Spleen (tissue), 7 donors: ENCODE results near the gene RBM23.

Source experiments
- POLR2A ChIP-seq, 3 donors: fragments of 450-650 bp; IDR thresholded peaks; one replicate each; pipeline ENCODE4 v1.5.1; 2017; ENCODE audit warnings: antibody characterized with exemption in 3 of 3, mild to moderate bottlenecking in 1 of 3
- POLR2AphosphoS5 ChIP-seq, 3 donors: sonication (generic); formaldehyde crosslinking; IDR thresholded peaks; one replicate each; pipeline ENCODE4 v1.5.1; 2017; ENCODE audit warnings: antibody characterized with exemption in 3 of 3
- TF ChIP-seq, protein P1 (sequence below), 11 experiments: fragments of 200-600 bp in 7 of 11; fragments of 450-650 bp in 4 of 11; sonication (generic) in 4 of 11; IDR thresholded peaks in 8 of 11; conservative IDR thresholded peaks in 3 of 11; 1 replicate in 7 of 11; 2 replicates in 4 of 11; pipeline versions ENCODE4 v1.4.0 to v1.8.0; 2016 to 2021; ENCODE audit warnings: antibody characterized with exemption in 11 of 11, inconsistent platforms in 4 of 11, mild to moderate bottlenecking in 1 of 11
- donor health status: DM: no; HTN: no; CAD: no; lungs with moderate emphysema.
- donor health status: DM: no; HTN: no; CAD: no.
- donor health status: DM: no; HTN: no; CAD: no.

DNA sequence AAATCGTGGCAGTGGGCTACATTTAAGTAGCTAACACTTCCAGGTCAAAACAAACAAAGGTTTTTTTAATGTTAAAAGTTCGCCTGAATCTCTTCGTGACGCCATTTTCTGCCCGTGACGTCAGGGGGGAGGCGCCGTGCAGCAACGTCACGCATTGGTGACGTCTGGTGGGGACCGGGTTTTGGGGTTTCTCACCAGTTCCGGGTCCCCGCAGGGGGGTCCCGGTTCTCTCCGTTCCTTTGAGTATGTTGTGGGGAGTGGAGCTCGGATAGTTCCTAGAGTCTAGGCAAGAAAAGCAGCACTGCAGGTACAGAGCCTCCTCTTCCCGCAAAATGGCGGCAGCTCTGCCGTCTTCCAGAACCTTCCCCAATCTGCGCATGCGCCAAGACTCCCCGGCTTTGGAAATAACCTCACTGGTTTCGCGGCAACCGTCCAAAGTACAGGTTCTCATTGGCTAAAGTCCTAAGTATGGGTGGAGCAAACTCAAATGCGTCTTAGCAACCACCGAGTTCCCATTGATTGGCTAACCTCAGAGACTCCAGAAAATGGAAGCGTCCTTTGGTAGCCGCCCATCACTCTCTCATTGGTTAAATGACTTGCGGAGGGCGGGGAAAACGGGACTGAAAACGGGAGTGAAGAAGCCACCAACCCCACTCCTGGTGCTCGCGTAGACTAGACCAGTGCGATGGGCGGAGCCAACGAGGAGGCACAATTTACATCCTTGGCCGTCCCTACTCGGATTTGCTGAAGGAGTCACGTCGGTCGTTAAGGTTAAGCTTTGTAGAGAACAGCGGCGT lies at the start of gene RBM23:
- TF ChIP-seq, protein P1, sequence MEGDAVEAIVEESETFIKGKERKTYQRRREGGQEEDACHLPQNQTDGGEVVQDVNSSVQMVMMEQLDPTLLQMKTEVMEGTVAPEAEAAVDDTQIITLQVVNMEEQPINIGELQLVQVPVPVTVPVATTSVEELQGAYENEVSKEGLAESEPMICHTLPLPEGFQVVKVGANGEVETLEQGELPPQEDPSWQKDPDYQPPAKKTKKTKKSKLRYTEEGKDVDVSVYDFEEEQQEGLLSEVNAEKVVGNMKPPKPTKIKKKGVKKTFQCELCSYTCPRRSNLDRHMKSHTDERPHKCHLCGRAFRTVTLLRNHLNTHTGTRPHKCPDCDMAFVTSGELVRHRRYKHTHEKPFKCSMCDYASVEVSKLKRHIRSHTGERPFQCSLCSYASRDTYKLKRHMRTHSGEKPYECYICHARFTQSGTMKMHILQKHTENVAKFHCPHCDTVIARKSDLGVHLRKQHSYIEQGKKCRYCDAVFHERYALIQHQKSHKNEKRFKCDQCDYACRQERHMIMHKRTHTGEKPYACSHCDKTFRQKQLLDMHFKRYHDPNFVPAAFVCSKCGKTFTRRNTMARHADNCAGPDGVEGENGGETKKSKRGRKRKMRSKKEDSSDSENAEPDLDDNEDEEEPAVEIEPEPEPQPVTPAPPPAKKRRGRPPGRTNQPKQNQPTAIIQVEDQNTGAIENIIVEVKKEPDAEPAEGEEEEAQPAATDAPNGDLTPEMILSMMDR (IDR thresholded peaks at IDR 0.05 in 8 of 11, conservative IDR thresholded peaks at IDR 0.05 in 3 of 11) = peak in 2 of 11 experiments; percentile 8 to 36
- TF ChIP-seq POLR2AphosphoS5 (IDR thresholded peaks at IDR 0.05) (peak; percentile 85 to 96 (median 94)), POLR2A (IDR thresholded peaks at IDR 0.05) (peak in 2 of 3 donors; percentile 64 to 78)
